T1000 (cell line): ENCODE results near the gene ASXL2.

ENCODE experiments used
- DNase-seq: peaks from one replicate; lab custom pipeline; 2025; ENCODE audit warnings: mixed read lengths; lab: John Stamatoyannopoulos, UW

ASXL2 gene

GRCh38 chr2:25799301-25799700 lies 79.0 kb downstream of the ASXL2 start:
- DNase-seq = no peak

GRCh38 chr2:25797620-25798488 lies 80.4 kb downstream of the ASXL2 start:
- no peak for DNase-seq

GRCh38 chr2:25794544-25795276 lies 83.6 kb downstream of the ASXL2 start:
- DNase-seq = no peak

- DNase-seq = no peak
Observed at GRCh38 chr2:25790074-25790790, 88.1 kb downstream of the ASXL2 start.

- DNase-seq = no peak
Observed at GRCh38 chr2:25788457-25788856, 89.8 kb downstream of the ASXL2 start.

GRCh38 chr2:25787020-25787419 lies 91.3 kb downstream of the ASXL2 start:
- no peak for DNase-seq

- no peak for DNase-seq
Observed at GRCh38 chr2:25784404-25784803, 93.9 kb downstream of the ASXL2 start.

- no peak for DNase-seq
Observed at GRCh38 chr2:25777077-25777476, 101.2 kb downstream of the ASXL2 start.

GRCh38 chr2:25772078-25772477 lies 106.2 kb downstream of the ASXL2 start:
- no peak for DNase-seq

GRCh38 chr2:25763575-25763974 lies 114.7 kb downstream of the ASXL2 start:
- DNase-seq = no peak

- DNase-seq = no peak
Observed at GRCh38 chr2:25760297-25760696, 118.0 kb downstream of the ASXL2 start.

- DNase-seq = no peak
Observed at GRCh38 chr2:25758348-25758747, 119.9 kb downstream of the ASXL2 start.

GRCh38 chr2:25757906-25758305 lies 120.4 kb downstream of the ASXL2 start:
- no peak for DNase-seq

- no peak for DNase-seq
Observed at GRCh38 chr2:25756536-25756935, 121.8 kb downstream of the ASXL2 start.

- no peak for DNase-seq
Observed at GRCh38 chr2:25749676-25750075, 128.6 kb downstream of the ASXL2 start.

- DNase-seq = no peak
Observed at GRCh38 chr2:25744055-25744454, 134.2 kb downstream of the ASXL2 start.

GRCh38 chr2:25743132-25743830 lies 135.0 kb downstream of the ASXL2 start:
- DNase-seq = no peak

- no peak for DNase-seq
Observed at GRCh38 chr2:25742501-25742900, 135.8 kb downstream of the ASXL2 start.

GRCh38 chr2:25740810-25741381 lies 137.4 kb downstream of the ASXL2 start:
- DNase-seq = no peak

- no peak for DNase-seq
Observed at GRCh38 chr2:25738383-25739343, 139.6 kb downstream of the ASXL2 start.
